Stimulated activated CD8-positive, alpha-beta memory T cell treated with anti-CD3 and anti-CD28 coated beads, Interleukin-4, amount 100 ng/mL, for 24 hours (primary cell): ENCODE results near the gene CAPN3.

Source experiments
- DNase-seq: peaks from one replicate; pipeline ENCODE4 v3.0.0-alpha.2; 2020; ENCODE audit warnings: low read depth

Gene CAPN3

DNA sequence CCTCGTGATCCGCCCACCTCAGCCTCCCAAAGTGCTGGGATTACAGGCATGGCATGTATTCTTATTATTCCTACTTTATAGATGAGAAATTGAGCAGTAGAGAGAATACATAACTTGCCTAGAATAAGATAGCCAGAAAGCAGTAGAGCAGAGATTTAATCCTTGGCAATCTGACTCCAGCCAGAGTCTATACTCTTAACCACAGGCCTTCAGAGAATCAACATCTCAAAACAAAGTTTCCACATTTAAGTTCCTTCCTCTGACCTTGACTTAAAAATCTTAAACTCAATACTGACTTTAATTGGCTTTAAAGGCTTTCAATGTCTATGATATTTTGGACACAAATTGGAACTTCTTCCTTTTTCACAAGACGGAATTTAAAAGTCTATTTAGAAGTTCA lies 94.5 kb downstream of the CAPN3 start:
- DNase-seq: no peak

DNA sequence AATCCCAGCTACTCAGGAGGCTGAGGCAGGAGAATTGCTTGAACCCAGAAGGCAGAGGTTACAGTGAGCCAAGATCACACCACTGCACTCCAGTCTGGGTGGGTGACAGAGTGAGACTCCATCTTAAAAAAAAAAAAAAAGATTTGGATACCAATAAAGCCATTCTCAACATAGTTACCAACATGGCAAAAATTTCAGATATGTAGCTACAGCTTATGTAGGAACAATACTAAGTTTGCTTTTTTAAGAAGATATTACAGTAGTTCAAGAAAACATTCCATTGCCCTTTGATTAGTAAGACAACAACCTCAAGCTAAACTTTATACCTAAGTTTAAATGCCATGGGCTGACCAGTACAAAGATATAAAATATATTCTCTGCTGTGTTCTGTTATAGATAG lies 97.2 kb downstream of the CAPN3 start:
- no peak for DNase-seq

DNA sequence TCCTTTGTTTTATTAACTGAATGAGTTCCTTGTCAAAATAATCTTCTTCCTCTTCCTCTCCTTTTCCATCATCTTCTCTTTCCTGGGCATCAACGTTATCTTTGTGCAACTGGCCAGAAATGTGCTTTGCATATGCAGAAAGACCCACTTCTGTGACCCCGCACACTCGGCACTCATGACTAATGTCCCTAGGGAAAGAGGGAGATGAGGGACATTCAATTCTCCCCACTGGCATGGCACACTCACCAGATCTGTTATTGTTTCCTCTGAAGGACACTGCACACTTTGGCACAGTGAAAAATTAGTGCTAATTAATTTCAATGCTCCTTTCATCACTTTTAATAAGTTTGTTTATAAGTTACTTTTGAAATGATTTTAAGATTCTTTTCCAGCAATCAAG lies 97.7 kb downstream of the CAPN3 start:
- DNase-seq: no peak

DNA sequence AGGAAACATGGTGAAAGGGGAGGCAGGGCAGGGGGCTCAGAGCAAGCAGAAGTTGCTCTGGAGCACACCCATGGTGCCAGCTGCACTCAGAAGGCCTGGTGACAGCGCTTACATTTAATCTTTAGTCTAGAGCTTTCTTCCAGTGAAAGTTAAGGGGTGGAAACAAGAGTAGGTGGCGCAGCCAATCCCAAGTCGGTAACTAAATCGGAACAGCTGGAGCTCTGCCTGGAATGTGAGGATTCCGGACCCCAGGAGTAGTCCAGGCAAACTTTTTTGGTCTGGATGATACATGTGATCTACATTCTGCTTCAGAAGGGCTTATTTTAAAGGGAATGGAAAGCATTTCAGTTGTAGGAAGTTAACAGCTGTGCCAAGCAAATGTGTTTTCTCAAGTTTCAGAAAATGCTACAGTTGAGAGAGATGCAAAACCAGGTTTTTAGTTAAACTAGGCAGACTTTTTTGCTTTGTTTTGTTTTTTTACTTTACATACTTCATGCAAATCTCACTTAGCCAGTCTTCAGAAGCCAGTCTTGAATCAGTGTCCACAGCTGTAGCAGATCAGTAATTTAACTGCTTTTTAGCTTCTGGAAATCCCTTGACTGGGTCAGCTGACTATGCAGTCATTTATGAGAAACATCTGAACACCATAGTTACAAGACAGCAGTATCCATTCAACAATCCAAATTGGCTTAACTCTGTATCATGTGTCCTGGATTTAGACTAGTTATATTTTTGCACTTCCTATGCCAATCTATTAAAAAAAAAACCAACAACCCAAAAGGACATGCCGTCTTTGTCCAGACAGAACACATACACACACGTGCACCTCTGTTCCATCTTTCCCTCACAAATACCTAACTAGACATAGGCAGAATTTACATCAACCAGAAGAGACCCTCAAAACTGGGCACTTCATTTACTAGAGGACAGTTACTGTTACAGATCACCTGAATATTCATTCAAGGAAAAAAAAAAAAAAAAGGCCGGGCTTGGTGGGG lies 98.4 kb downstream of the CAPN3 start:
- no peak for DNase-seq

DNA sequence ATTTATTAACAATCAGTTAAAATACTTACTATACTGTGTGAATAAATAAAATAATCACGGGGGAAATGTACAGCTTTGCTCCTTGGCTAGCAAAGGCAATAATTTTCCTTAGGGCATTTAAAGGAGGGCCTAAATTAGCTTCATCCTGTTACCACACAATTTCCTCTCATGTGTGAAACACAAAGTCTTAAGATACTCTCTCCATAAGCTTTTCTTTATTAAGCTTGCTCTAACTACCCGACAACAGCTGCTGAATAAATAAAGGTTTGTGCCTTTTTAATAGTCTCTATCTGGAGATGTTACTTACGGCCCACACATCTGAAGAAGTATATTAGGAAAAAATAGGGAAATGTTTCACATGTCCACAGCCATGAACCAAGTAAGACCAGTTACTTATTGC lies 102.0 kb downstream of the CAPN3 start:
- DNase-seq: no peak
